ENCODE measurements around the gene CBX2.

The CBX2 gene

DNA sequence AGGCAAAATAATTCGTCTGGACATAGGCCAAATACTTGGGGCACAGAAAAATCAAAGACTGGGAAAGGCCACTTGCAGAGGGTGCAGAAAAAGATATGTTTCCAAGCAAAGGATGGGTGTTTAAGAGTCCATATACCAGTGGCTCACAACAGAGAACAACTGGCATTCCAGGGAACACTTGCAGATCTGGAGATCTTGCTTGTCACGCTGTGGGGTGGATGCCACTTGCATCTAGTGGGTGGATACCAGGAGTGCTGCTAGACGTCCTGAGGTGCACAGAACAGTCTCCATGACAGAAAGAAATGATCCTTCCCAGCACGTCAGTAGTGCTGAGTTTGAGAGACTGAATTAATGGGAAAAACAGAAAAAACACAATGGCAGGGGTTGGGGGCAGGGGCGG lies 10.5 kb downstream of the CBX2 start:
- TF ChIP-seq REST (IDR thresholded peaks at IDR 0.05; ENCODE audit: insufficient read depth in 1 of 2, low read depth in 2 of 2, low read length in 2 of 2) (no peak), TAF1 (IDR thresholded peaks at IDR 0.05; ENCODE audit: borderline replicate concordance, insufficient read depth, low read length) (no peak), FOXP2 (optimal IDR thresholded peaks at IDR 0.05; ENCODE audit: borderline replicate concordance, extremely low read depth, extremely low read length, insufficient read depth) (no peak), POLR2AphosphoS5 (IDR thresholded peaks at IDR 0.05; ENCODE audit: low read depth, low read length) (no peak), SIN3A (IDR thresholded peaks at IDR 0.05; ENCODE audit: borderline replicate concordance, insufficient read depth, low read length) (no peak)

- no peak for TF ChIP-seq TAF1 (IDR thresholded peaks at IDR 0.05; ENCODE audit: borderline replicate concordance, insufficient read depth, low read length)
- no peak for TF ChIP-seq FOXP2 (optimal IDR thresholded peaks at IDR 0.05; ENCODE audit: borderline replicate concordance, extremely low read depth, extremely low read length, insufficient read depth)
- no peak for TF ChIP-seq POLR2AphosphoS5 (IDR thresholded peaks at IDR 0.05; ENCODE audit: low read depth, low read length)
- no peak for TF ChIP-seq SIN3A (IDR thresholded peaks at IDR 0.05; ENCODE audit: borderline replicate concordance, insufficient read depth, low read length)
- no peak for TF ChIP-seq REST (IDR thresholded peaks at IDR 0.05; ENCODE audit: insufficient read depth in 1 of 2, low read depth in 2 of 2, low read length in 2 of 2)
These were observed 11.3 kb downstream of the CBX2 start for GRCh38 chr17:79788989-79789942.

- peak; percentile 24 for TF ChIP-seq FOXP2 (optimal IDR thresholded peaks at IDR 0.05; ENCODE audit: borderline replicate concordance, extremely low read depth, extremely low read length, insufficient read depth)
- TF ChIP-seq REST (IDR thresholded peaks at IDR 0.05; ENCODE audit: insufficient read depth in 1 of 2, low read depth in 2 of 2, low read length in 2 of 2) = no peak
These were observed 12.2 kb downstream of the CBX2 start for GRCh38 chr17:79789943-79790804.

DNA sequence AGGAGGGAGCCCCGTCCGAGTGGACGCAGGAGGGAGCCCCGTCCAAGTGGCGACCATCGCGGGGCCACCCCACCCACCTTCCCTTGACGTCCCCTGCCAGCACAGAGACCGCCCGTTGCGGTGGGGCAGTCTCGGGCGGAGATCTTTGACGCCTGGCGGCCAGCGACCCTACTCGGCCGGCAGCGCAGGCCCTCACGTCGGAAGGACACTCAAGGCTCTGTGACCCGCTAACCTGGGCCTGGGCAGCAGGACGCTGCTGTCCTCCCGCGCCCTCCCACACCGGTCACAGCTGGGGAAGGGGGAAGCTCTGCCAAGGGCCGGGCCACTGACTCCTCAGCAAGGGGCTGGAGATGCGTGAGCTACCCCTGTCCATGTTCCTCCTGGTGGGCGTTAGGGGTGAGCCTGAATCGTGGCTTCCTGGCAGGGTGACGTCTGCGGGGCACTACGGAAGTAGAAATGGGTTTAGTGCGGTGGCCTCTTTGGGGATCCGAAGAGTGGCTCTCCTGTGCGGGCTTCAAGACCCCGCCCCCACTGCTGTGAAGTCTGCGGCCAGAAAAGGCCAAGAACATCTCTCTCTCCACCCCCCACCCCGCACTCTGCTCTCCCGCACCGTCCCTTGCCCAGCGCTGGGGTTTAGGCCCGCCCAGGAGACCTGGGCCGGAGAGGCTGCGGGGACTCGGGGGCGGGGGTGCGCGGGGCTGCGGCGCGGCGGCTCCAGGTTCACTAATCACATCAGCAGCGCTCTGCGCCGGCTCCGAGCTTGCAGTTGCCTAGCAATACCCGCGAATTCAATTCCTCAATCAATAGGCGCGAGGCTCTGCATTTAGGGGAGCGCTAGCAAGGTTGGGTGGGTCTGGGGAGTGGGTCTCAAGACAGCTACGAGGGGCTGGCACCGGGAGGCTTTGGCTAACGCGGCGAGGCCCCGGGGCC lies 13.1 kb downstream of the CBX2 start:
- TF ChIP-seq TAF1 (IDR thresholded peaks at IDR 0.05; ENCODE audit: borderline replicate concordance, insufficient read depth, low read length) (no peak), POLR2AphosphoS5 (IDR thresholded peaks at IDR 0.05; ENCODE audit: low read depth, low read length) (no peak)

DNA sequence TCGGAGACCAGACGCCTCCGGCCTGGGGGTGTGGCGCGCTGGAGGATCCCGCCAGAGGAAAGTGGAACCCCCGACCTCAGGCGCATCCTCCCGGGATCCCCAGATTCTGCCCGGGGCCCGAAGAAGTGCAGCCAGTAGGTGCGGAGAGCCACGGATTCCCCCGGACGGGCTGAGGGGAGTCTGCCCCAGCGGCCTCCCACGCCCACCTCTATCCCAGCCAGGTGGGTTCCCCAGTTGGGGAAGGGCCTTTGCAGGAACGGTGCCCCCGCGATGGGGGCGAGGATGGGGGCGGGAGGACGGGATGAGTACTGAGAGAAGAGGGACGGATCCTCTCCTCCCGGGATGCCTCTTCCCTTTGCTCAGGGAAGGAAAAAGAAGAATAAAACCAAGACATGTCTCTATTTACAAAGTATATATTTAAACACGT lies 13.8 kb downstream of the CBX2 start:
- TF ChIP-seq TAF1 (IDR thresholded peaks at IDR 0.05; ENCODE audit: borderline replicate concordance, insufficient read depth, low read length) (no peak), SIN3A (IDR thresholded peaks at IDR 0.05; ENCODE audit: borderline replicate concordance, insufficient read depth, low read length) (no peak)
